SK-N-SH (cell line): ENCODE results near the gene IST1. TPM values are rescaled to one million over a fixed set of nuclear protein-coding genes. Genes with fewer than 3 reads are reported as not detected.

Experiments
- CTCF ChIA-PET: fragments of 300-600, 350-600 bp; formaldehyde crosslinking; extraction: SDS; loops from one replicate; lab custom pipeline; 2021; lab: Yijun Ruan, JAX
- POLR2A ChIA-PET: fragments of 350-600 bp; sonication (Branson Sonifier 250); formaldehyde crosslinking; extraction: SDS; loops from one replicate; lab custom pipeline; 2020; ENCODE audit warnings: antibody characterized with exemption, inconsistent platforms; lab: Yijun Ruan, JAX
- DNase-seq: peaks from one replicate; pipeline ENCODE4 v3.0.0; 2012
- H2AFZ ChIP-seq: fragments of 200-600 bp; sonication (generic); 2 replicates; pipeline ENCODE4 v1.8.1; 2016; ENCODE audit warnings: antibody characterized with exemption, mild to moderate bottlenecking, low read depth
- H3F3A ChIP-seq: fragments of 200-600 bp; sonication (generic); replicated peaks from 2 replicates; pipeline ENCODE3; 2016; ENCODE audit warnings: antibody characterized with exemption, mild to moderate bottlenecking; ENCODE audit not compliant: insufficient read depth
- H3K27ac ChIP-seq, 2 experiments: fragments of 200-500 bp in 1 of 2; fragments of 200-600 bp in 1 of 2; sonication (Bioruptor generic) in 1 of 2; sonication (generic), shearing (Covaris generic) in 1 of 2; 2 replicates each; pipeline versions ENCODE4 v1.5.1 to v1.6.1; 2014 to 2016; ENCODE audit warnings: low read depth in 2 of 2, inconsistent platforms in 1 of 2, low read length in 1 of 2, mild to moderate bottlenecking in 1 of 2, mixed read lengths in 1 of 2
- H3K27me3 ChIP-seq: fragments of 200-600 bp; sonication (generic), shearing (Covaris generic); 2 replicates; pipeline ENCODE4 v1.6.1; 2016; ENCODE audit warnings: mixed run types; ENCODE audit not compliant: insufficient read depth
- H3K36me3 ChIP-seq, 2 experiments: fragments of 200-500 bp in 1 of 2; fragments of 200-600 bp in 1 of 2; sonication (Bioruptor generic) in 1 of 2; sonication (generic) in 1 of 2; replicated peaks in 1 of 2; 2 replicates each; pipeline versions ENCODE3 to v1.5.1; 2014 to 2016; ENCODE audit warnings: low read length in 1 of 2, mild to moderate bottlenecking in 1 of 2; ENCODE audit not compliant: insufficient read depth in 2 of 2, control insufficient read depth in 1 of 2
- H3K4me1 ChIP-seq, 2 experiments: fragments of 200-500 bp in 1 of 2; fragments of 200-600 bp in 1 of 2; sonication (Bioruptor generic) in 1 of 2; sonication (generic), shearing (Covaris generic) in 1 of 2; 2 replicates each; pipeline versions ENCODE4 v1.5.1 to v1.6.1; 2014 to 2016; ENCODE audit warnings: low read depth in 1 of 2, low read length in 1 of 2, mixed run types in 1 of 2; ENCODE audit not compliant: insufficient read depth in 2 of 2, control insufficient read depth in 1 of 2
- H3K4me2 ChIP-seq: fragments of 200-600 bp; sonication (generic), shearing (Covaris generic); 2 replicates; pipeline ENCODE4 v1.6.1; 2017; ENCODE audit warnings: mixed run types
- H3K4me3 ChIP-seq, 2 experiments: fragments of 200-500 bp in 1 of 2; fragments of 200-600 bp in 1 of 2; sonication (Bioruptor generic) in 1 of 2; sonication (generic), shearing (Covaris generic) in 1 of 2; 2 replicates each; pipeline versions ENCODE4 v1.5.1 to v1.8.1; 2014 to 2016; ENCODE audit warnings: low read depth in 2 of 2, inconsistent platforms in 1 of 2, low read length in 1 of 2, mild to moderate bottlenecking in 1 of 2, mixed read lengths in 1 of 2, moderate library complexity in 1 of 2
- H3K79me2 ChIP-seq: fragments of 200-600 bp; sonication (generic); 2 replicates; pipeline ENCODE4 v1.8.1; 2017; ENCODE audit warnings: mild to moderate bottlenecking; ENCODE audit not compliant: insufficient read depth
- H3K9ac ChIP-seq: fragments of 200-600 bp; sonication (generic); 2 replicates; pipeline ENCODE4 v1.6.1; 2017; ENCODE audit warnings: mixed run types
- H3K9me2 ChIP-seq: fragments of 200-600 bp; sonication (generic); 2 replicates; pipeline ENCODE4 v1.6.1; 2017; ENCODE audit warnings: mixed run types
- H3K9me3 ChIP-seq: fragments of 200-600 bp; sonication (generic); 2 replicates; pipeline ENCODE4 v1.6.1; 2017; ENCODE audit warnings: mixed run types, mild to moderate bottlenecking, moderate library complexity
- H4K20me1 ChIP-seq: fragments of 200-600 bp; sonication (generic); 2 replicates; pipeline ENCODE4 v1.6.1; 2017; ENCODE audit warnings: mild to moderate bottlenecking, mixed run types; ENCODE audit not compliant: insufficient read depth
- CHD2 ChIP-seq: fragments of 150-350 bp; IDR thresholded peaks from 2 replicates; pipeline ENCODE4 v1.6.1; 2018; ENCODE audit warnings: low read length; ENCODE audit not compliant: partially characterized antibody
- CTCF ChIP-seq: fragments of 200-600 bp; sonication (generic); IDR thresholded peaks from 2 replicates; pipeline ENCODE4 v1.6.1; 2017; ENCODE audit warnings: antibody characterized with exemption, mild to moderate bottlenecking, moderate library complexity
- ELF1 ChIP-seq: IDR thresholded peaks from 2 replicates; pipeline ENCODE4 v1.4.0; 2012
- EP300 ChIP-seq, 2 experiments: IDR thresholded peaks; 2 replicates each; pipeline versions ENCODE4 v1.4.0 to v1.6.1; 2012; ENCODE audit warnings: borderline replicate concordance in 1 of 2, low read depth in 1 of 2, low read length in 1 of 2
- EZH2phosphoT487 ChIP-seq: fragments of 200-600 bp; sonication (generic); IDR thresholded peaks from 2 replicates; pipeline ENCODE4 v1.6.1; 2017; ENCODE audit warnings: low read depth, mixed run types, mild to moderate bottlenecking, antibody characterized with exemption, moderate library complexity, borderline replicate concordance
- FOSL2 ChIP-seq: IDR thresholded peaks from 2 replicates; pipeline ENCODE4 v1.4.0; 2012; ENCODE audit warnings: low read depth, mild to moderate bottlenecking, moderate library complexity, borderline replicate concordance
- FOXJ3 ChIP-seq: sonication (generic); formaldehyde crosslinking; IDR thresholded peaks from 2 replicates; pipeline ENCODE4 v1.5.1; 2020; ENCODE audit warnings: mild to moderate bottlenecking, missing genetic modification reagents
- GABPA ChIP-seq: IDR thresholded peaks from 2 replicates; pipeline ENCODE4 v1.4.0; 2012; ENCODE audit warnings: low read depth, mild to moderate bottlenecking
- JUND ChIP-seq: IDR thresholded peaks from 2 replicates; pipeline ENCODE4 v1.4.0; 2012
- MAX ChIP-seq: IDR thresholded peaks from 2 replicates; pipeline ENCODE4 v1.4.0; 2012; ENCODE audit warnings: low read depth
- MXI1 ChIP-seq: IDR thresholded peaks from 2 replicates; pipeline ENCODE4 v1.6.1; 2012; ENCODE audit warnings: mild to moderate bottlenecking, low read depth, low read length, improper control_type of control experiment
- PBX3 ChIP-seq: IDR thresholded peaks from 2 replicates; pipeline ENCODE4; 2012
- POLR2AphosphoS5 ChIP-seq: IDR thresholded peaks from 2 replicates; pipeline ENCODE4 v1.6.1; 2012; ENCODE audit warnings: low read depth, low read length
- RAD21 ChIP-seq: IDR thresholded peaks from 2 replicates; pipeline ENCODE4 v1.6.1; 2012; ENCODE audit warnings: mild to moderate bottlenecking, low read length
- RXRA ChIP-seq: IDR thresholded peaks from 2 replicates; pipeline ENCODE4 v1.4.0; 2012; ENCODE audit warnings: low read depth, mild to moderate bottlenecking, borderline replicate concordance
- SIN3A ChIP-seq: IDR thresholded peaks from 2 replicates; pipeline ENCODE4 v1.6.1; 2012; ENCODE audit warnings: low read depth, mild to moderate bottlenecking, low read length, moderate library complexity, borderline replicate concordance
- TAF1 ChIP-seq: IDR thresholded peaks from 2 replicates; pipeline ENCODE4 v1.6.1; 2012; ENCODE audit warnings: low read depth, mild to moderate bottlenecking, low read length, moderate library complexity, borderline replicate concordance
- TCF12 ChIP-seq: IDR thresholded peaks from 2 replicates; pipeline ENCODE4 v1.4.0; 2012
- USF1 ChIP-seq: IDR thresholded peaks from 2 replicates; pipeline ENCODE4 v1.4.0; 2012; ENCODE audit warnings: low read depth, borderline replicate concordance
- USF2 ChIP-seq: fragments of 150-350 bp; IDR thresholded peaks from 2 replicates; pipeline ENCODE4 v1.6.1; 2017; ENCODE audit warnings: antibody characterized with exemption, low read length, low read depth, borderline replicate concordance
- ZBTB33 ChIP-seq: IDR thresholded peaks from 2 replicates; pipeline ENCODE4 v1.4.0; 2012; ENCODE audit warnings: low read depth, borderline replicate concordance
- WGBS: methylation state at CpG from one replicate; pipeline ENCODE4 v1.1.6; 2017; ENCODE audit warnings: low lambda C conversion rate; 5-methylcytosine and 5-hydroxymethylcytosine counted together
- polyA plus RNA-seq, 3 experiments: library from polyadenylated mRNA; depleted of rRNA; stranded (reverse); fragments of >200 nt; gene quantifications; 2 replicates each; pipeline ENCODE4 v1.2.3, GENCODE V29; 2012

The IST1 gene
- polyA plus RNA-seq, 1 of the 3 experiments (the other 2 are of a cell fraction), result 133 TPM

- TF ChIP-seq PBX3, result peak; percentile 22; the same call in 1 of the 2 replicates
- TF ChIP-seq USF2, result no peak
- peaks cover 30% of the 10 kb centered on the region for H3F3A ChIP-seq
- peaks cover 100% of the 10 kb centered on the region for H3K79me2 ChIP-seq
- H3K9ac ChIP-seq, result no peak overlapping the region
- H3K27me3 ChIP-seq, result no peaks in the 10 kb centered on the region
- H3K4me2 ChIP-seq, result no peak overlapping the region
- H2AFZ ChIP-seq, result no peak overlapping the region
- no peaks in the 10 kb centered on the region for H3K9me3 ChIP-seq
- DNase-seq, result no peak
- H3K27ac ChIP-seq, result peak overlapping the region; percentile 44 to 71; a peak in 3 of 4 replicates
- CTCF ChIA-PET, result interaction anchor here (1.2 kb wide), 1 partner anchor 13 kb away, joined by 3 read pairs; no protein-coding TSS in a partner anchor
- H3K9me2 ChIP-seq, result no peaks in the 10 kb centered on the region
- no peak overlapping the region for H3K4me3 ChIP-seq
- 94% methylated on average over 11 of the region's 11 CpGs for WGBS
- H4K20me1 ChIP-seq, result peaks cover 92% of the 10 kb centered on the region
- H3K36me3 ChIP-seq, result peaks cover 37 to 57% of the 10 kb centered on the region in 2 experiments
- POLR2A ChIA-PET, result no interaction called here
- H3K4me1 ChIP-seq, result peaks cover 0 to 3% of the 10 kb centered on the region in 2 experiments; a peak in 1 of 4 replicates
Measured at GRCh38 chr16:71916397-71916920, 21.1 kb downstream of the IST1 start.

GRCh38 chr16:71917900-71918299 lies 22.6 kb downstream of the IST1 start:
- Histone ChIP-seq H3F3A (peaks cover 30% of the 10 kb centered on the region), H3K9ac (no peak overlapping the region), H3K9me2 (no peaks in the 10 kb centered on the region), H3K36me3 (peaks cover 48 to 69% of the 10 kb centered on the region in 2 experiments), H4K20me1 (peaks cover 77% of the 10 kb centered on the region), H3K9me3 (no peaks in the 10 kb centered on the region), H3K4me2 (no peak overlapping the region), H3K27ac (peak overlapping the region; percentile 44 to 71; a peak in 3 of 4 replicates), H2AFZ (no peak overlapping the region), H3K79me2 (peaks cover 97% of the 10 kb centered on the region), H3K4me3 (no peak overlapping the region), H3K27me3 (no peaks in the 10 kb centered on the region), H3K4me1 (peaks cover 0 to 3% of the 10 kb centered on the region in 2 experiments; a peak in 1 of 4 replicates)
- POLR2A ChIA-PET, result no interaction called here
- WGBS, result 49% methylated on average over 6 of the region's 6 CpGs
- DNase-seq, result no peak
- CTCF ChIA-PET, result interaction anchor here (0.9 to 1.5 kb wide), 2 partner anchors 35 to 44 kb away, joined by 3 to 4 read pairs; no protein-coding TSS in a partner anchor
- no peak for TF ChIP-seq USF1
- no peak for TF ChIP-seq ZBTB33
- peak; percentile 83 for TF ChIP-seq TCF12
- TF ChIP-seq CHD2, result no peak
- no peak for TF ChIP-seq GABPA
- TF ChIP-seq TAF1, result no peak
- no peak for TF ChIP-seq RAD21
- peak in 1 of 2 experiments; percentile 36; a peak in 1 of 4 replicates for TF ChIP-seq EP300 (IDR thresholded peaks at IDR 0.05; ENCODE audit: borderline replicate concordance in 1 of 2, low read depth in 1 of 2, low read length in 1 of 2)
- no peak for TF ChIP-seq SIN3A
- TF ChIP-seq POLR2AphosphoS5, result no peak
- no peak for TF ChIP-seq CTCF
- TF ChIP-seq MXI1, result no peak
- TF ChIP-seq MAX, result no peak
- no peak for TF ChIP-seq RXRA
- no peak for TF ChIP-seq EZH2phosphoT487
- no peak for TF ChIP-seq FOXJ3 (CRISPR knock-in tag)
- TF ChIP-seq ELF1, result no peak
- TF ChIP-seq FOSL2, result peak; percentile 24; the same call in 1 of the 2 replicates
- 0 out of 2 replicates have a peak, but pooled peaks have one; percentile 24 for TF ChIP-seq JUND
